Neural progenitor cell (in vitro differentiated cells): ENCODE measurements around the gene PRR7. TPM values are rescaled to one million over a fixed set of nuclear protein-coding genes. Genes with fewer than 3 reads are reported as not detected.

Experiments
- DNase-seq: peaks from one replicate; pipeline ENCODE4 v3.0.0-alpha.2; 2016; ENCODE audit warnings: low spot score
- H2AFZ ChIP-seq: fragments of 200-600 bp; sonication (generic); replicated peaks from 2 replicates; pipeline ENCODE4 v1.6.1; 2016; ENCODE audit warnings: antibody characterized with exemption
- H3F3A ChIP-seq: fragments of 200-600 bp; sonication (generic); 2 replicates; pipeline ENCODE4 v1.6.1; 2016; ENCODE audit warnings: antibody characterized with exemption, low read depth
- H3K27ac ChIP-seq: fragments of 200-600 bp; sonication (generic); 2 replicates; pipeline ENCODE4 v1.5.1; 2016; ENCODE audit warnings: mild to moderate bottlenecking
- H3K27me3 ChIP-seq: fragments of 200-600 bp; sonication (generic); 2 replicates; pipeline ENCODE4 v1.6.1; 2016; ENCODE audit warnings: mild to moderate bottlenecking, moderate library complexity
- H3K36me3 ChIP-seq: fragments of 200-600 bp; sonication (generic); 2 replicates; pipeline ENCODE4 v1.5.1; 2016
- H3K4me1 ChIP-seq: fragments of 200-600 bp; sonication (generic); 2 replicates; pipeline ENCODE4 v1.6.1; 2016; ENCODE audit warnings: mixed run types
- H3K4me2 ChIP-seq: fragments of 200-600 bp; sonication (generic); 2 replicates; pipeline ENCODE4 v1.6.1; 2016
- H3K4me3 ChIP-seq: fragments of 200-600 bp; sonication (generic); 2 replicates; pipeline ENCODE4 v1.5.1; 2016
- H3K79me2 ChIP-seq: fragments of 200-600 bp; sonication (generic); 2 replicates; pipeline ENCODE4 v1.6.1; 2016; ENCODE audit warnings: low read depth
- H3K9ac ChIP-seq: fragments of 200-600 bp; sonication (generic); 2 replicates; pipeline ENCODE4 v1.6.1; 2016
- H3K9me3 ChIP-seq: fragments of 200-600 bp; sonication (generic); 2 replicates; pipeline ENCODE4 v1.5.1; 2016; ENCODE audit warnings: low read depth
- H4K20me1 ChIP-seq: fragments of 200-600 bp; sonication (generic); 2 replicates; pipeline ENCODE4 v1.6.1; 2016; ENCODE audit warnings: low read depth
- H3K27ac Mint-ChIP-seq: 3 replicates; pipeline ENCODE4 v1.8.0; 2021; ENCODE audit warnings: mixed read lengths
- H3K27me3 Mint-ChIP-seq: 2 replicates; pipeline ENCODE4 v1.8.0; 2022; ENCODE audit warnings: low read depth, mild to moderate bottlenecking, inconsistent platforms, moderate library complexity, mixed read lengths; ENCODE audit not compliant: insufficient read depth
- H3K36me3 Mint-ChIP-seq: 3 replicates; pipeline ENCODE4 v1.8.0; 2021; ENCODE audit warnings: mixed read lengths
- H3K4me1 Mint-ChIP-seq: 3 replicates; pipeline ENCODE4 v1.8.0; 2021; ENCODE audit warnings: mixed read lengths
- H3K4me3 Mint-ChIP-seq: 3 replicates; pipeline ENCODE4 v1.8.0; 2021; ENCODE audit warnings: mild to moderate bottlenecking, moderate library complexity, mixed read lengths
- H3K9me3 Mint-ChIP-seq: 3 replicates; pipeline ENCODE4 v1.8.0; 2020; ENCODE audit warnings: mixed read lengths
- CTCF ChIP-seq: fragments of 200-600 bp; sonication (generic); IDR thresholded peaks from 2 replicates; pipeline ENCODE4 v1.5.1; 2017; ENCODE audit warnings: antibody characterized with exemption, mild to moderate bottlenecking
- EZH2 ChIP-seq: fragments of 200-600 bp; sonication (generic); IDR thresholded peaks from 2 replicates; pipeline ENCODE4 v1.6.1; 2017; ENCODE audit warnings: antibody characterized with exemption, mild to moderate bottlenecking, moderate library complexity
- EZH2phosphoT487 ChIP-seq: fragments of 200-600 bp; sonication (generic); IDR thresholded peaks from 2 replicates; pipeline ENCODE4 v1.6.1; 2017; ENCODE audit warnings: antibody characterized with exemption
- total RNA-seq: library from RNA; depleted of rRNA; stranded (reverse); fragments of >200 nt; gene quantifications from 2 replicates; pipeline ENCODE4 v1.2.3, GENCODE V29; 2015; ENCODE audit warnings: low replicate concordance

PRR7 gene
- total RNA-seq, 1 donor from 2014 or later = 4.5 TPM

GRCh38 chr5:177478711-177479646, 32.4 kb downstream of the PRR7 start:
- H2AFZ ChIP-seq = no peak overlapping the region
- H3K4me1 Mint-ChIP-seq = peaks cover 42% of the 10 kb centered on the region
- H3K4me2 ChIP-seq = no peak overlapping the region
- peaks cover 28% of the 10 kb centered on the region for H3F3A ChIP-seq
- peaks cover 13% of the 10 kb centered on the region for H3K36me3 Mint-ChIP-seq
- H3K4me1 ChIP-seq = peaks cover 4% of the 10 kb centered on the region
- peak overlapping the region; percentile 89 for H3K27ac Mint-ChIP-seq
- H3K9ac ChIP-seq = no peak overlapping the region
- TF ChIP-seq EZH2phosphoT487 (no peak), CTCF (no peak), EZH2 (no peak)
- no peak overlapping the region for H3K4me3 ChIP-seq
- peaks cover 9% of the 10 kb centered on the region for H4K20me1 ChIP-seq
- H3K4me3 Mint-ChIP-seq = no peak overlapping the region
- H3K9me3 ChIP-seq = no peaks in the 10 kb centered on the region
- H3K27me3 Mint-ChIP-seq = peaks cover 13% of the 10 kb centered on the region
- H3K79me2 ChIP-seq = no peaks in the 10 kb centered on the region
- no peak for DNase-seq
- H3K27ac ChIP-seq = peak overlapping the region; percentile 53
- no peaks in the 10 kb centered on the region for H3K36me3 ChIP-seq
- no peaks in the 10 kb centered on the region for H3K27me3 ChIP-seq
- H3K9me3 Mint-ChIP-seq = no peaks in the 10 kb centered on the region

DNA sequence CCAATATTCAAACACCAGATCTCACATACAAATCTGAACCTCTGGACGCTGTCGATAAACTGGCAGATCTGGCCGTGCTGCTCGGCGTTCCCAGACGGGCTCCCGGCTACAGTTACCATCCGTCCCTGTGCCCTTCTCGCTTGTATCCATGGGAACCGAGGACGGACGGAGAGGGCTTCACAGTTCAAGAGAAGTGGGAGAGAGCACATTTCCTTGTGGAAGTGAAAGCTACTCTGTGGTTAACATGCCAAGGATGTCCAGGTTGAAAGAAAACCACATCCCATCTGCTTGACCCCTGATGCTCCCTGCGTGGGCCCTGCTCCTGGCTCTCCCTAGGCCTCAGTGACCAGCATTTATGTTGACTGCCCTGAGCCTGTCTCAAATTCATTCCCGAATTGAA, 33.2 kb downstream of the PRR7 start:
- TF ChIP-seq EZH2 (no peak), CTCF (no peak), EZH2phosphoT487 (no peak)
- Mint-ChIP-seq H3K9me3 (no peaks in the 10 kb centered on the region), H3K36me3 (peaks cover 20% of the 10 kb centered on the region), H3K4me1 (peaks cover 40% of the 10 kb centered on the region), H3K4me3 (no peak overlapping the region), H3K27me3 (peaks cover 10% of the 10 kb centered on the region), H3K27ac (peak overlapping the region; percentile 89)
- DNase-seq = no peak
- Histone ChIP-seq H3K9ac (no peak overlapping the region), H3K4me2 (no peak overlapping the region), H3K9me3 (no peaks in the 10 kb centered on the region), H3K4me1 (no peaks in the 10 kb centered on the region), H4K20me1 (peaks cover 9% of the 10 kb centered on the region), H2AFZ (no peak overlapping the region), H3F3A (peaks cover 20% of the 10 kb centered on the region), H3K27ac (peak overlapping the region; percentile 53), H3K36me3 (no peaks in the 10 kb centered on the region), H3K27me3 (no peaks in the 10 kb centered on the region), H3K4me3 (no peak overlapping the region), H3K79me2 (no peaks in the 10 kb centered on the region)

DNA sequence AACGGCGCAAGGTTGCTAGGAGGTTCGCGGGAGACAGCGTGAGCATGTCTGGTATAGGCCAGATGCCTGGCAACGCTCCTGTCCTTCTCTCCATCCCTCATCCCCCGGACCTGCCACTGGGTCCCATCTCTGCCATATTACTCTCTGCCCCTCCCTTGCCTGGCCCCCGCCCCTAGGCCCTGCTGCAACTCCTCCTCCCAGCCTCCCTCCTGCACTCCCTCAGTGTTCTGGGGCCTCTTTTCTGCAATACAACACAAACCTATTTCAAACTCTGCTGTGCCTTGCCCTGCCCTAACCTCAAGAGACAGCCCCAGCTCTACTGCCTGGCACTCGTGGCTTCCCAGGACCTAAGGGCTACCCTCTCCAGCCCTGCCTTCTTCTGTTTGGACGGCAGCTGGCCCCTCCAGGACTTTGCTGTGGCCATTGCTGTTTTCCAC, 35.8 kb downstream of the PRR7 start:
- Histone ChIP-seq H3K79me2 (no peaks in the 10 kb centered on the region), H3K27ac (no peak overlapping the region), H3K4me3 (no peak overlapping the region), H3K9ac (no peak overlapping the region), H3K27me3 (no peaks in the 10 kb centered on the region), H2AFZ (no peak overlapping the region), H3K4me1 (no peaks in the 10 kb centered on the region), H3K36me3 (peaks cover 2% of the 10 kb centered on the region), H4K20me1 (peaks cover 12% of the 10 kb centered on the region), H3F3A (peaks cover 19% of the 10 kb centered on the region), H3K9me3 (no peaks in the 10 kb centered on the region), H3K4me2 (no peak overlapping the region)
- H3K4me3 Mint-ChIP-seq = no peak overlapping the region
- no peak overlapping the region for H3K27ac Mint-ChIP-seq
- peaks cover 37% of the 10 kb centered on the region for H3K4me1 Mint-ChIP-seq
- TF ChIP-seq EZH2phosphoT487 = no peak
- TF ChIP-seq CTCF = no peak
- no peak for DNase-seq
- H3K9me3 Mint-ChIP-seq = no peaks in the 10 kb centered on the region
- H3K27me3 Mint-ChIP-seq = peaks cover 10% of the 10 kb centered on the region
- H3K36me3 Mint-ChIP-seq = peaks cover 29% of the 10 kb centered on the region
